Transverse colon (tissue), 4 donors: ENCODE measurements around the gene TRABD2B. TPM values are rescaled to one million over a fixed set of nuclear protein-coding genes. Genes with fewer than 3 reads are reported as not detected.

Source experiments
- DNase-seq: peaks from one replicate; pipeline ENCODE4 v3.0.0-alpha.2; 2019
- H3K27ac ChIP-seq, 4 donors: fragments of 200-600 bp; sonication (generic); 2 replicates each; pipeline ENCODE4 v1.5.1; 2016 to 2018; ENCODE audit warnings: inconsistent platforms in 4 of 4
- H3K27me3 ChIP-seq: fragments of 200-600 bp; sonication (generic); 2 replicates; pipeline ENCODE4 v1.5.1; 2017; ENCODE audit warnings: inconsistent platforms
- H3K36me3 ChIP-seq, 4 donors: fragments of 200-600 bp; sonication (generic); 2 replicates each; pipeline ENCODE4 v1.5.1; 2017 to 2019; ENCODE audit warnings: inconsistent platforms in 4 of 4
- H3K4me1 ChIP-seq, 4 donors: fragments of 200-600 bp; sonication (generic); 2 replicates each; pipeline ENCODE4 v1.5.1; 2017 to 2020; ENCODE audit warnings: inconsistent platforms in 4 of 4
- H3K4me3 ChIP-seq, 4 donors: fragments of 200-600 bp; sonication (generic); 1 replicate in 1 of 4; 2 replicates in 3 of 4; pipeline versions ENCODE4 v1.5.1 to v1.6.1; 2017 to 2019; ENCODE audit warnings: inconsistent platforms in 4 of 4
- H3K9me3 ChIP-seq, 2 donors: fragments of 200-600 bp; sonication (generic); 2 replicates each; pipeline ENCODE4 v1.5.1; 2017 to 2019; ENCODE audit warnings: inconsistent platforms in 2 of 2
- CTCF ChIP-seq, 5 experiments: fragments of 200-600 bp in 3 of 5; fragments of 450-650 bp in 2 of 5; sonication (generic) in 3 of 5; IDR thresholded peaks; 1 replicate in 2 of 5; 2 replicates in 3 of 5; pipeline ENCODE4 v1.5.1; 2016 to 2017; ENCODE audit warnings: antibody characterized with exemption in 5 of 5, inconsistent platforms in 3 of 5, mild to moderate bottlenecking in 2 of 5, moderate library complexity in 1 of 5
- EP300 ChIP-seq: sonication (generic); formaldehyde crosslinking; IDR thresholded peaks from one replicate; pipeline ENCODE4 v1.6.1; 2017; ENCODE audit warnings: antibody characterized with exemption, low read depth
- POLR2A ChIP-seq: fragments of 450-650 bp; IDR thresholded peaks from one replicate; pipeline ENCODE4 v1.6.1; 2016; ENCODE audit warnings: antibody characterized with exemption, mild to moderate bottlenecking, moderate library complexity
- POLR2AphosphoS5 ChIP-seq, 3 donors: sonication (generic); formaldehyde crosslinking; IDR thresholded peaks; one replicate each; pipeline ENCODE4 v1.6.1; 2016; ENCODE audit warnings: antibody characterized with exemption in 3 of 3
- WGBS, 2 donors: methylation state at CpG; one replicate each; pipeline ENCODE4 v1.1.5; 2018; ENCODE audit warnings: low coverage in 1 of 2; 5-methylcytosine and 5-hydroxymethylcytosine counted together
- in situ Hi-C, 4 donors: fragments of 200-750 bp; cut with MboI; loops; one replicate each; pipeline versions ENCODE4 v1.15.0 to v1.15.1; 2017; ENCODE audit warnings: low sequenced_read_pairs in 3 of 4, low pct_ligation_motif_present in 1 of 4, low pct_unique_long_range_greater_than_20kb in 1 of 4
- intact Hi-C: fragments of 100-400 bp; cut with DNase I; formaldehyde crosslinking; loops from one replicate; pipeline ENCODE4 v1.15.1; 2023; ENCODE audit warnings: low total_unique reads
- total RNA-seq, 4 donors: library from RNA; depleted of rRNA; stranded (reverse); fragments of >200 nt; gene quantifications; one replicate each; pipeline ENCODE4 v1.1.0, GENCODE V29; 2016

The TRABD2B gene
- total RNA-seq, 4 donors from 2014 or later, result 0.27 to 0.48 (median 0.37) TPM; not detected in 1

DNA sequence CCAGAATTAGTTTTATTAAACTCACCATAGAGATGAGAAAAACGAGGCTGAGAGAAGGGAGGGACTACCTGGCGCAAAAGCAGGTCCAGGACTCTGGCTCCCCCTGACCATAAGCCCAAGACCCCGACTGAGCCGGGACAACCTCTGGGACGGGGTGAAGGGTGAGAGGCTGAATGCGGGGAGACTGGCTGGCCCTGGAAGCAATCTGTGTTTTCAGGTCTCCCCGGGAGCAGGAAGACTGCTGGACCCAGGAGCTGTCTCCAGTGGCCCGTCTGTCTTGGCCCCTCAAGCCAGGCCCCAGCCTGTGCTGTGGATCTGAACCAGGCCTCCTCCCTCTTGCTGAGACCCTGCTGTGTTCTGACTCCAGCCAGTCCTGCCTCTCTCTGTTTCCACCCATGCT, 240.8 kb downstream of the TRABD2B start:
- Histone ChIP-seq H3K4me3 (no peak overlapping the region), H3K9me3 (no peaks in the 10 kb centered on the region), H3K4me1 (peaks cover 6 to 16% (median 15%) of the 10 kb centered on the region in 4 donors), H3K36me3 (no peaks in the 10 kb centered on the region), H3K27me3 (no peaks in the 10 kb centered on the region), H3K27ac (no peak overlapping the region)
- TF ChIP-seq POLR2A, result no peak
- no peak for TF ChIP-seq CTCF (IDR thresholded peaks at IDR 0.05)
- TF ChIP-seq EP300, result no peak
- TF ChIP-seq POLR2AphosphoS5 (IDR thresholded peaks at IDR 0.05), result no peak
- in situ Hi-C loops, result loop anchor here in 2 of 4 donors (25.0 kb wide), 2 partner anchors 306 to 481 kb away; no protein-coding TSS in a partner anchor
- WGBS, 2 donors, result 80% methylated on average over 2 to 8 of the region's 8 CpGs
- no peak for DNase-seq
- intact Hi-C loops, result no loop called here

- peaks cover 6 to 19% (median 16%) of the 10 kb centered on the region in 4 donors for H3K4me1 ChIP-seq
- no peak for DNase-seq
- H3K27me3 ChIP-seq, result no peaks in the 10 kb centered on the region
- no peak overlapping the region for H3K27ac ChIP-seq
- TF ChIP-seq POLR2A, result no peak
- TF ChIP-seq CTCF (IDR thresholded peaks at IDR 0.05), result no peak
- no peak for TF ChIP-seq EP300
- TF ChIP-seq POLR2AphosphoS5 (IDR thresholded peaks at IDR 0.05), result no peak
- in situ Hi-C loops (loop anchor here in 2 of 4 donors (25.0 kb wide), 2 partner anchors 306 to 481 kb away; no protein-coding TSS in a partner anchor), intact Hi-C loops (no loop called here)
- H3K4me3 ChIP-seq, result no peak overlapping the region
- no peaks in the 10 kb centered on the region for H3K36me3 ChIP-seq
- 84% methylated on average over 4 of the region's 4 CpGs; no CpG with 5 or more reads in 1 of the 2 donors for whole genome bisulfite sequencing, 2 donors
- no peaks in the 10 kb centered on the region for H3K9me3 ChIP-seq
Measured at GRCh38 chr1:47756006-47756405, 241.2 kb downstream of the TRABD2B start.

DNA sequence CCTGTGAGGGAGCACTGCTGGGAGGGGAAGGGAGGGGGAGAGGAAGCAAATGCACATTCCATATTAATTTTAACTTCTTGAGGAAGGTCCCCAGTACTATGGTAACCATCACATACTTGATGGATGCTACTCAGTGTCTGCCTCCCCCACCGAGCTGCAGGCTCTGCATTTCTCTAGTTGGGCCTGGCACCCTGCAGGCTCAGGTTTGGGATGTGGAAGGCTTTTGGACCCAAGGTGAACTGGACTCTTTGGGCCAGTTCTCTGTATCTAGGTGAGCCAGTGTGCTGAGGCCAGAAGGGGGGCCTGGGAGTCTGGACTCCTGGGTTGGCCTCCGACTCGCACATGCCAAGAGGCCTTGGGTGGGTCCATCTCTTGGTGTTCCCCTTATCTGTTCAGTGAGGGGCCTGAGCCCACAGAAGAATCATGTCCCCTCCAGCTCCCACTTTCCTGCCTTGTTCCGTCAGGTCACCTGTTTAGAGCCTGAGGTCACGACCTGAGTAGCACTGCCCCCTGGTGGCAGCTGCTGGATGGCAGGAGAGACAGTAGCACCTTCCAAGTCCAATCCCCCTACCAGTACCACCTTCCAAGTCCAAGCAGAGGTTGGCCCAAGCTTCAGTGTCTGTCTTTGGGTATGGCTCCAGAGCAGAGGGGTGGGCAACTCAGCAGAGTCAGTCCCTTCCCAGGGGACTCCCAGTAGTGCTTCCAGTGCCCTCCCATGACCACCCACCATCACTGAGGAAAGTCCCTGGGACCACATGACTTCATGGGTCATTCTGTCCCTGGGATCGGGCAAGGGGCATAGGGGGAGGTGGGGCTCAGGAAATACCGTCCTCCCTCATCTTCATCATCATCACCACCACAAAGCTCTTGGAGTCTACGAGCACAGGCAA, 241.8 kb downstream of the TRABD2B start:
- intact Hi-C loops, result no loop called here
- no peaks in the 10 kb centered on the region for H3K36me3 ChIP-seq
- peak; percentile 50 to 72 (median 60) for TF ChIP-seq CTCF (IDR thresholded peaks at IDR 0.05)
- TF ChIP-seq POLR2A, result no peak
- 60 to 65% methylated on average over 1 to 8 of the region's 8 CpGs for WGBS, 2 donors
- H3K4me1 ChIP-seq, result peaks cover 6 to 19% (median 16%) of the 10 kb centered on the region in 4 donors
- H3K4me3 ChIP-seq, result no peak overlapping the region
- no peak overlapping the region for H3K27ac ChIP-seq
- no peaks in the 10 kb centered on the region for H3K9me3 ChIP-seq
- in situ Hi-C loops, result loop anchor here in 2 of 4 donors (25.0 kb wide), 2 partner anchors 307 to 482 kb away; no protein-coding TSS in a partner anchor
- H3K27me3 ChIP-seq, result no peaks in the 10 kb centered on the region
- peak; percentile 63 for DNase-seq

DNA sequence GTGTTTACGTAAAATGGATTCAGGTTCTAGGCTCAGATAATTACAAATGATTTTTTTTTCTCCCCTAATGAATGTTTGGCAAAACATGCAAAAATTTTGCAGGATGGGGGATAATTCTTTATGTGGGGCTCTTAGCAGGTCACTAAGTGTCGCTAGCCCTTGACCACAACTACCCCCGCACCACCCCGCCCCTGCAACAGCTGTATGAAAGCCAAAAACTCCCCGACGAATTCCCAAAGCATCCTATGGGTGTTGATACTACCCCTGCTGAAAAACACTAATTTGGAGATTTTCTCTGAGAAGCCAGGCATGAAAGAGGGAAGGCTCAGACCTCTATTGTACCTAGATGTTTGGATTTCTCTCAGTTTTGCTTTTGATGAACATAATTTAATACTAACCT, 243.0 kb downstream of the TRABD2B start:
- in situ Hi-C loops (loop anchor here in 2 of 4 donors (25.0 kb wide), 2 partner anchors 308 to 483 kb away; no protein-coding TSS in a partner anchor), intact Hi-C loops (no loop called here)
- WGBS, 2 donors, result 85 to 100% methylated on average over 3 to 6 of the region's 6 CpGs
- H3K27me3 ChIP-seq, result no peaks in the 10 kb centered on the region
- H3K27ac ChIP-seq, result no peak overlapping the region
- H3K9me3 ChIP-seq, result no peaks in the 10 kb centered on the region
- H3K4me1 ChIP-seq, result peaks cover 6 to 19% (median 16%) of the 10 kb centered on the region in 4 donors
- H3K36me3 ChIP-seq, result no peaks in the 10 kb centered on the region
- no peak for DNase-seq
- no peak overlapping the region for H3K4me3 ChIP-seq
- TF ChIP-seq POLR2A (no peak), CTCF (IDR thresholded peaks at IDR 0.05) (no peak), POLR2AphosphoS5 (IDR thresholded peaks at IDR 0.05) (no peak), EP300 (no peak)
